H9 (cell line): ENCODE results near the gene LRRFIP1. TPM values are rescaled to one million over a fixed set of nuclear protein-coding genes. Genes with fewer than 3 reads are reported as not detected.

Source experiments
- DNase-seq: peaks from one replicate; pipeline ENCODE4 v3.0.0-alpha.2; 2017
- H2AFZ ChIP-seq: one replicate; pipeline ENCODE4 v1.6.1; 2013; ENCODE audit warnings: mild to moderate bottlenecking, low read length, control low read depth, moderate library complexity
- H2AK5ac ChIP-seq: 2 replicates; pipeline ENCODE4 v1.6.1; 2013; ENCODE audit warnings: low read length, control low read depth, mixed read lengths; ENCODE audit not compliant: insufficient read length
- H2BK120ac ChIP-seq: one replicate; pipeline ENCODE4 v1.6.1; 2013; ENCODE audit warnings: low read depth, mild to moderate bottlenecking, low read length, control low read depth, inconsistent platforms; ENCODE audit not compliant: poor library complexity, severe bottlenecking
- H2BK12ac ChIP-seq: 2 replicates; pipeline ENCODE4 v1.6.1; 2013; ENCODE audit warnings: low read length, control low read depth, mixed read lengths, low read depth; ENCODE audit not compliant: insufficient read length
- H2BK15ac ChIP-seq: 2 replicates; pipeline ENCODE4 v1.6.1; 2013; ENCODE audit warnings: low read depth, low read length, control low read depth
- H2BK20ac ChIP-seq: one replicate; pipeline ENCODE4 v1.6.1; 2013; ENCODE audit warnings: low read depth, mild to moderate bottlenecking, low read length, control low read depth, inconsistent platforms; ENCODE audit not compliant: poor library complexity, severe bottlenecking
- H2BK5ac ChIP-seq: 2 replicates; pipeline ENCODE4 v1.6.1; 2013; ENCODE audit warnings: low read length, control low read depth, mixed read lengths; ENCODE audit not compliant: insufficient read length
- H3K14ac ChIP-seq: 2 replicates; pipeline ENCODE4 v1.6.1; 2013; ENCODE audit warnings: low read length, control low read depth; ENCODE audit not compliant: insufficient read depth
- H3K18ac ChIP-seq: 2 replicates; pipeline ENCODE4 v1.6.1; 2013; ENCODE audit warnings: low read depth, mild to moderate bottlenecking, mixed read lengths, low read length, control low read depth; ENCODE audit not compliant: insufficient read length
- H3K23ac ChIP-seq: 2 replicates; pipeline ENCODE4 v1.6.1; 2013; ENCODE audit warnings: low read length, control low read depth, mixed read lengths, low read depth; ENCODE audit not compliant: insufficient read length
- H3K23me2 ChIP-seq: 2 replicates; pipeline ENCODE4 v1.6.1; 2013; ENCODE audit warnings: low read depth, mild to moderate bottlenecking, mixed read lengths, low read length, control low read depth; ENCODE audit not compliant: insufficient read length, poor library complexity, severe bottlenecking
- H3K27ac ChIP-seq: 2 replicates; pipeline ENCODE4 v1.5.1; 2013; ENCODE audit warnings: low read length, control low read depth, mixed read lengths, low read depth; ENCODE audit not compliant: insufficient read length
- H3K27me3 ChIP-seq: 2 replicates; pipeline ENCODE4 v1.6.1; 2013; ENCODE audit warnings: low read length, control low read depth, inconsistent platforms; ENCODE audit not compliant: insufficient read depth
- H3K4ac ChIP-seq: 2 replicates; pipeline ENCODE4 v1.6.1; 2013; ENCODE audit warnings: low read depth, mild to moderate bottlenecking, control low read depth, inconsistent platforms, low read length, moderate library complexity
- H3K4me1 ChIP-seq: 2 replicates; pipeline ENCODE4 v1.6.1; 2013; ENCODE audit warnings: low read length, control low read depth, inconsistent platforms; ENCODE audit not compliant: insufficient read depth
- H3K4me2 ChIP-seq: 2 replicates; pipeline ENCODE4 v1.6.1; 2013; ENCODE audit warnings: low read length, control low read depth, mixed read lengths; ENCODE audit not compliant: insufficient read length, insufficient read depth
- H3K56ac ChIP-seq: 2 replicates; pipeline ENCODE4 v1.6.1; 2013; ENCODE audit warnings: low read depth, mild to moderate bottlenecking, mixed read lengths, low read length, control low read depth; ENCODE audit not compliant: insufficient read length
- H3K79me1 ChIP-seq: 2 replicates; pipeline ENCODE4 v1.6.1; 2013; ENCODE audit warnings: low read depth, mild to moderate bottlenecking, moderate library complexity, low read length, control low read depth, inconsistent platforms; ENCODE audit not compliant: insufficient read depth, poor library complexity, severe bottlenecking
- H3K79me2 ChIP-seq: 2 replicates; pipeline ENCODE4 v1.6.1; 2013; ENCODE audit warnings: low read length, control low read depth, inconsistent platforms; ENCODE audit not compliant: insufficient read depth
- H3K9ac ChIP-seq: 2 replicates; pipeline ENCODE4 v1.6.1; 2013; ENCODE audit warnings: low read length, control low read depth, mixed read lengths; ENCODE audit not compliant: insufficient read length; ENCODE audit errors: extremely low read depth
- H3K9me3 ChIP-seq: one replicate; pipeline ENCODE4 v1.6.1; 2013; ENCODE audit warnings: low read depth, low read length, inconsistent platforms; ENCODE audit not compliant: control insufficient read depth
- H3T11ph ChIP-seq: one replicate; pipeline ENCODE4 v1.6.1; 2013; ENCODE audit warnings: mild to moderate bottlenecking, low read length, control low read depth, inconsistent platforms
- H4K20me1 ChIP-seq: one replicate; pipeline ENCODE4 v1.6.1; 2013; ENCODE audit not compliant: control insufficient read depth, insufficient read length, insufficient read depth
- H4K5ac ChIP-seq: 2 replicates; pipeline ENCODE4 v1.6.1; 2013; ENCODE audit warnings: low read depth, mild to moderate bottlenecking, mixed read lengths, low read length, control low read depth; ENCODE audit not compliant: insufficient read length
- H4K8ac ChIP-seq: replicated peaks from 2 replicates; pipeline ENCODE4 v1.6.1; 2013; ENCODE audit warnings: low read length, control low read depth, mixed read lengths, low read depth; ENCODE audit not compliant: insufficient read length
- H4K91ac ChIP-seq: 2 replicates; pipeline ENCODE4 v1.6.1; 2013; ENCODE audit warnings: low read depth, mild to moderate bottlenecking, moderate library complexity, mixed read lengths, low read length, control low read depth; ENCODE audit not compliant: insufficient read length
- H3K27ac Mint-ChIP-seq, 3 experiments: 2 replicates in 2 of 3; 3 replicates in 1 of 3; pipeline ENCODE4 v1.8.0; 2020 to 2021; ENCODE audit warnings: mixed read lengths in 3 of 3, mild to moderate bottlenecking in 1 of 3, moderate library complexity in 1 of 3
- H3K27me3 Mint-ChIP-seq: 2 replicates; pipeline ENCODE4 v1.8.0; 2021; ENCODE audit warnings: low read depth, mild to moderate bottlenecking, moderate library complexity, mixed read lengths
- H3K36me3 Mint-ChIP-seq, 3 experiments: 2 replicates in 2 of 3; 3 replicates in 1 of 3; pipeline ENCODE4 v1.8.0; 2020 to 2021; ENCODE audit warnings: low read depth in 3 of 3, mixed read lengths in 3 of 3; ENCODE audit not compliant: insufficient read depth in 1 of 3
- H3K4me1 Mint-ChIP-seq, 2 experiments: 2 replicates each; pipeline ENCODE4 v1.8.0; 2020; ENCODE audit warnings: mixed read lengths in 2 of 2
- H3K4me3 Mint-ChIP-seq, 2 experiments: 2 replicates in 1 of 2; 3 replicates in 1 of 2; pipeline ENCODE4 v1.8.0; 2020 to 2021; ENCODE audit warnings: mild to moderate bottlenecking in 2 of 2, mixed read lengths in 2 of 2, moderate library complexity in 1 of 2
- H3K9me3 Mint-ChIP-seq, 2 experiments: 2 replicates in 1 of 2; 3 replicates in 1 of 2; pipeline ENCODE4 v1.8.0; 2020; ENCODE audit warnings: mild to moderate bottlenecking in 2 of 2, mixed read lengths in 2 of 2, moderate library complexity in 1 of 2
- WGBS: extraction: QIAGEN DNeasy Blood & Tissue Kit; methylation state at CpG from one replicate; pipeline ENCODE4 v1.1.7; 2013; ENCODE audit warnings: missing lambda C conversion rate, low lambda C conversion rate, mixed read lengths; ENCODE audit not compliant: insufficient read length; ENCODE audit errors: extremely low coverage; 5-methylcytosine and 5-hydroxymethylcytosine counted together
- total RNA-seq: library from RNA; stranded (reverse); gene quantifications from 2 replicates; pipeline ENCODE4 v1.2.1, GENCODE V29; 2021
- TF ChIP-seq, protein P1 (sequence below): fragments of 200-600 bp; sonication (generic); conservative IDR thresholded peaks from 3 replicates; pipeline ENCODE4 v1.8.0; 2021; ENCODE audit warnings: antibody characterized with exemption, mild to moderate bottlenecking

LRRFIP1 gene
- total RNA-seq, 1 experiment from 2014 or later = 38.5 TPM

DNA sequence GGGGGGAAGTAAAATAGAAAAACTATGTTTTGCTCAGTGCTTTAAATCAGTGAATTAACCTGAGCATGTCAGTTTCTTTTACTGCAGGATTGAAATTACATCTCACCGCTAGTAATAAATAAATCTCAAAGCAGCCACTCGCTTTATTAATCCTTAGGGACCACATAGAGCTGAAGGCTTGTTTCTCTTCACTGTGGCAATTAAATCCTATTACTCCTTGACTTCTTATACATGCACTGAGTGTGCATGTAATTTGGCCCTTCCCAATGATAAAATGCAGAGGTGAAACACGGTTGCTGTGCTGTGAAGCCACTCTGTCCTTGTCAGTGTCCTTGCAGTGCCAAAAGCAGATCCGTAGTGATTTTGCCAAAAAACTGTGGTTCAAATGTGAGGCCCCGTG, 94.1 kb downstream of the LRRFIP1 start:
- Histone ChIP-seq H3K4me2 (no peak overlapping the region), H4K91ac (no peak overlapping the region), H3T11ph (no peak overlapping the region), H3K27me3 (no peaks in the 10 kb centered on the region), H4K20me1 (no peaks in the 10 kb centered on the region), H2BK120ac (no peak overlapping the region), H3K23ac (no peak overlapping the region), H3K18ac (no peak overlapping the region), H3K79me1 (no peaks in the 10 kb centered on the region), H4K8ac (no peak overlapping the region), H2BK12ac (no peak overlapping the region), H3K4ac (no peak overlapping the region), H2AK5ac (no peak overlapping the region), H2BK20ac (no peak overlapping the region), H3K23me2 (no peaks in the 10 kb centered on the region), H3K79me2 (peaks cover 2% of the 10 kb centered on the region; the same call in 1 of the 2 replicates), H3K27ac (no peak overlapping the region), H3K9ac (no peak overlapping the region), H2BK15ac (no peak overlapping the region), H2BK5ac (no peak overlapping the region), H4K5ac (no peak overlapping the region), H3K9me3 (no peaks in the 10 kb centered on the region), H2AFZ (no peak overlapping the region), H3K56ac (no peak overlapping the region), H3K14ac (no peak overlapping the region; the same call in 1 of the 2 replicates), H3K4me1 (no peaks in the 10 kb centered on the region; the same call in 1 of the 2 replicates)
- Mint-ChIP-seq H3K4me1 (peaks cover 11 to 12% of the 10 kb centered on the region in 2 experiments), H3K36me3 (peaks cover 0 to 2% (median 0%) of the 10 kb centered on the region in 3 experiments; a peak in 3 of 7 replicates), H3K9me3 (no peaks in the 10 kb centered on the region), H3K27ac (peak overlapping the region in 2 of 3 experiments; percentile 9 to 50; a peak in 2 of 7 replicates), H3K4me3 (no peak overlapping the region), H3K27me3 (no peaks in the 10 kb centered on the region)
- DNase-seq = no peak
- TF ChIP-seq, protein P1, sequence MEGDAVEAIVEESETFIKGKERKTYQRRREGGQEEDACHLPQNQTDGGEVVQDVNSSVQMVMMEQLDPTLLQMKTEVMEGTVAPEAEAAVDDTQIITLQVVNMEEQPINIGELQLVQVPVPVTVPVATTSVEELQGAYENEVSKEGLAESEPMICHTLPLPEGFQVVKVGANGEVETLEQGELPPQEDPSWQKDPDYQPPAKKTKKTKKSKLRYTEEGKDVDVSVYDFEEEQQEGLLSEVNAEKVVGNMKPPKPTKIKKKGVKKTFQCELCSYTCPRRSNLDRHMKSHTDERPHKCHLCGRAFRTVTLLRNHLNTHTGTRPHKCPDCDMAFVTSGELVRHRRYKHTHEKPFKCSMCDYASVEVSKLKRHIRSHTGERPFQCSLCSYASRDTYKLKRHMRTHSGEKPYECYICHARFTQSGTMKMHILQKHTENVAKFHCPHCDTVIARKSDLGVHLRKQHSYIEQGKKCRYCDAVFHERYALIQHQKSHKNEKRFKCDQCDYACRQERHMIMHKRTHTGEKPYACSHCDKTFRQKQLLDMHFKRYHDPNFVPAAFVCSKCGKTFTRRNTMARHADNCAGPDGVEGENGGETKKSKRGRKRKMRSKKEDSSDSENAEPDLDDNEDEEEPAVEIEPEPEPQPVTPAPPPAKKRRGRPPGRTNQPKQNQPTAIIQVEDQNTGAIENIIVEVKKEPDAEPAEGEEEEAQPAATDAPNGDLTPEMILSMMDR = no peak
- no CpG with 5 or more reads among the region's 5 CpGs for WGBS
